Embryonic facial prominence (tissue), 1 donor: ENCODE results near the gene MICALL2.

ENCODE experiments used
- DNase-seq: peaks from one replicate; pipeline ENCODE4 v3.0.0-alpha.2; 2016; ENCODE audit errors: extremely low spot score

The MICALL2 gene

GRCh38 chr7:1394371-1394770 is 64.9 kb downstream of the MICALL2 start:
- no peak for DNase-seq

GRCh38 chr7:1393421-1393820 is 65.8 kb downstream of the MICALL2 start:
- no peak for DNase-seq

GRCh38 chr7:1392556-1392955 is 66.7 kb downstream of the MICALL2 start:
- DNase-seq = no peak

- no peak for DNase-seq
Observed at GRCh38 chr7:1391449-1391848, 67.8 kb downstream of the MICALL2 start.

- DNase-seq = no peak
Observed at GRCh38 chr7:1388703-1389335, 70.5 kb downstream of the MICALL2 start.

- no peak for DNase-seq
Observed at GRCh38 chr7:1388021-1388702, 71.1 kb downstream of the MICALL2 start.

GRCh38 chr7:1387261-1387660 is 72.0 kb downstream of the MICALL2 start:
- DNase-seq = no peak

GRCh38 chr7:1386623-1387220 is 72.5 kb downstream of the MICALL2 start:
- DNase-seq = no peak

GRCh38 chr7:1385809-1386622 is 73.3 kb downstream of the MICALL2 start:
- no peak for DNase-seq

- DNase-seq = no peak
Observed at GRCh38 chr7:1385086-1385808, 74.0 kb downstream of the MICALL2 start.
